Subcutaneous abdominal adipose tissue (tissue), 5 donors: ENCODE data around the gene CDC16.
"Not testable (repeated sequence)": the region's sequence is repeated elsewhere in the genome, so short reads cannot be mapped to it uniquely, and the experiment has no call there.

ENCODE experiments used
- H3K27ac ChIP-seq: one replicate; pipeline ENCODE4 v1.7.0; 2013; ENCODE audit warnings: low read depth, mild to moderate bottlenecking, inconsistent platforms, low read length, moderate library complexity
- H3K27me3 ChIP-seq, 5 donors: one replicate each; pipeline ENCODE4 v1.7.0; 2013; ENCODE audit warnings: low read length in 5 of 5, inconsistent platforms in 1 of 5; ENCODE audit not compliant: control insufficient read depth in 5 of 5, insufficient read depth in 4 of 5
- H3K36me3 ChIP-seq, 5 donors: one replicate each; pipeline ENCODE4 v1.7.0; 2013; ENCODE audit warnings: low read length in 5 of 5; ENCODE audit not compliant: control insufficient read depth in 5 of 5, insufficient read depth in 5 of 5
- H3K4me1 ChIP-seq, 5 donors: one replicate each; pipeline ENCODE4 v1.7.0; 2013; ENCODE audit warnings: low read length in 5 of 5, mild to moderate bottlenecking in 3 of 5, moderate library complexity in 1 of 5; ENCODE audit not compliant: control insufficient read depth in 5 of 5, insufficient read depth in 5 of 5
- H3K4me3 ChIP-seq, 5 donors: one replicate each; pipeline ENCODE4 v1.7.0; 2013; ENCODE audit warnings: low read length in 5 of 5, low read depth in 1 of 5
- H3K9ac ChIP-seq, 5 donors: one replicate each; pipeline ENCODE4 v1.7.0; 2013; ENCODE audit warnings: low read length in 5 of 5, mild to moderate bottlenecking in 4 of 5, moderate library complexity in 3 of 5
- H3K9me3 ChIP-seq, 5 donors: one replicate each; pipeline ENCODE4 v1.7.0; 2013; ENCODE audit warnings: low read length in 5 of 5; ENCODE audit not compliant: control insufficient read depth in 5 of 5
- donor health status: healthy.
- donor health status: healthy.
- donor health status: healthy.
- donor health status: healthy.
- donor health status: healthy.

The CDC16 gene

DNA sequence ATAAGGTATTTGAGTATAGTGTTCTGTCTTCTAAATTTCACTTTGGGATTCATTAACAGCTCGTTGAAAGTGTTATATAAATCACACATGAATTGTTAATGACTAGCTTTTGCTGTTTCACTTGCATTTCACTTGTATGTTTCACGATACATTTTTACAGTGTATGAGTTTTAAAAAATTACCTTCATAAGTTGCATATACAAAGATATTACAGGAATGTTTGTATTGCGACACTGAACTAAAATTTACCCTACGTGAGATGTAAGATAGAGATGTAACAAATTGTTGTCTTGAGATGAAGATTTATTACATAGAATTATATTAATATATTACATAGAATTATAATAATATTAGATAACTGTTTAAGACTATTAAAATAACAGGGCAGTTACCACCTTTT is 1.5 kb downstream of the CDC16 start:
- Histone ChIP-seq H3K4me3 (peak overlapping the region in 4 of 5 donors; percentile 70 to 86 (median 84)), H3K36me3 (peaks cover 18 to 42% (median 39%) of the 10 kb centered on the region in 5 donors), H3K9me3 (no peaks in the 10 kb centered on the region), H3K9ac (peak overlapping the region in 4 of 5 donors; percentile 80 to 92 (median 90)), H3K27ac (peak overlapping the region; percentile 76), H3K27me3 (no peaks in the 10 kb centered on the region), H3K4me1 (peaks cover 0 to 20% (median 16%) of the 10 kb centered on the region in 5 donors)

DNA sequence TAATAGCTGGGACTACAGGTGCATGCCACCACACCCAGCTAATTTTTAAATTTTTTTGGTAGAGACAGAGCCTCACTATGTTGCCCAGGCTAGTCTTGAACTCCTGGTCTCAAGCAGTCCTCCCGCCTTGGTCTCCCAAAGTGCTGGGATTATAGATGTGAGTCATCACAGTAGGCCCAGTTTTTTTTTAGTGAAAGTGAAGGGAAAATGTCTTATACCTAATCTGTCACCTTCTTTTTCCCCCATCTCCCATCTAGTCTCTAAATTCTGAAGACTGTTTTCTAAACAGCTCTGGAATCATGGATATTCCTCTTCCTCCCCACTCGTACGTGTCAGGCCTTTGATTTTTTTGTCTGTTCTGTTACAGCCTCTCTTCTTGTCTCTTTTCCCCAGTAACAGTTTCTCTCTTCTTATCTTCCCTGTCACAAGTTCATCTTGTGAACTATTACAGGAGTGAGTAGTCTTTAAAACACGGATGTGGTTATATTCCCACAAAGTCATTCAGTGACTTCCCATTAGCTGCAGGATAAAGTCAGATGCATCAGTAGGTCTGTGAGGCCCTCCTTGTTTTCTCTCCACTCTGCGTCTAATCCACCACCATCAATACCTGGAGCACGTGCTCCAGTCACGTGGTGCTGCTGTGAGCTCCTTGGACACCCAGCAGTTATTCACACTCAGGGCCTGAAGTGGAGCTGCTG is 2.9 kb downstream of the CDC16 start:
- no peak overlapping the region for H3K4me3 ChIP-seq
- H3K4me1 ChIP-seq, result peaks cover 0 to 20% (median 16%) of the 10 kb centered on the region in 5 donors
- no peak overlapping the region for H3K9ac ChIP-seq
- H3K36me3 ChIP-seq, result peaks cover 29 to 56% (median 52%) of the 10 kb centered on the region in 5 donors
- H3K9me3 ChIP-seq, result no peaks in the 10 kb centered on the region
- H3K27me3 ChIP-seq, result no peaks in the 10 kb centered on the region
- no peak overlapping the region for H3K27ac ChIP-seq

DNA sequence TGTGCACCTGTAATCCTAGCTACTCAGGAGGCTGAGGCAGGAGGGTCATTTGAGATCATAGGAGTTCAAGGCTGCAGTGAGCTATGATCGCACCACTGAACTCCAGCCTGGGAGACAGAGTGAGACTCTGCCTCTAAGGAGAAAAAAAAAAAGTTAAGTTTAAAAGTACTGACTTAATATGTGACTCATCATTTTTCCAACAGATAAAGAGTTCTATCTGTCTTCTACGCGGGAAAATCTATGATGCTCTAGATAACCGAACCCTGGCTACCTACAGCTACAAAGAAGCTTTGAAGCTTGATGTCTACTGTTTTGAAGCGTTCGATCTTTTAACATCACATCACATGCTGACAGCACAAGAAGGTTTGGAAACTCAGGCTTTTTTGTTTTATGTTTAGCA is 7.2 kb downstream of the CDC16 start:
- H3K9ac ChIP-seq, result no peak overlapping the region
- no peaks in the 10 kb centered on the region for H3K27me3 ChIP-seq
- H3K4me1 ChIP-seq, result no peaks in the 10 kb centered on the region
- peaks cover 59 to 99% (median 91%) of the 10 kb centered on the region in 5 donors for H3K36me3 ChIP-seq
- H3K9me3 ChIP-seq, result no peaks in the 10 kb centered on the region
- no peak overlapping the region for H3K4me3 ChIP-seq
- no peak overlapping the region for H3K27ac ChIP-seq

DNA sequence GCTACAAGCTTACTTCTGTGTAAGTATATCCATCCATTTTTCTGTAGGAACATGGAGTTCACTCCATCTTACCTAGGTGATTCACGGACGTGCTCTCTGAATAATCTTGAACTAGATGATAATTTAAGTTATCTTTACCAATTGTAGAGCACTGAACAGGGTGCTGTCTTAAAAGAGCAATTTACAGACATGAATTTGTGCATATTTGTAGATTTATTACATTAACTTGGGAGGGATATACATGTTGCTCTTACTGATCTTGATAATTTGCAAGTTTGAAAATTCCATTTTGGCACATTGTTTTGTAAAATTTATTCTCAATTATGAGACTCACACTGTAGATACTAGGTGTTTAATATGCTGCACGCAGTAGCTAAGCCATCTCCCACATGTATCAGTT is 9.3 kb downstream of the CDC16 start:
- H3K9ac ChIP-seq, result no peak overlapping the region
- no peak overlapping the region for H3K4me3 ChIP-seq
- no peak overlapping the region for H3K27ac ChIP-seq
- peaks cover 55 to 97% (median 82%) of the 10 kb centered on the region in 5 donors for H3K36me3 ChIP-seq
- H3K4me1 ChIP-seq, result no peaks in the 10 kb centered on the region
- no peaks in the 10 kb centered on the region for H3K27me3 ChIP-seq
- H3K9me3 ChIP-seq, result no peaks in the 10 kb centered on the region

DNA sequence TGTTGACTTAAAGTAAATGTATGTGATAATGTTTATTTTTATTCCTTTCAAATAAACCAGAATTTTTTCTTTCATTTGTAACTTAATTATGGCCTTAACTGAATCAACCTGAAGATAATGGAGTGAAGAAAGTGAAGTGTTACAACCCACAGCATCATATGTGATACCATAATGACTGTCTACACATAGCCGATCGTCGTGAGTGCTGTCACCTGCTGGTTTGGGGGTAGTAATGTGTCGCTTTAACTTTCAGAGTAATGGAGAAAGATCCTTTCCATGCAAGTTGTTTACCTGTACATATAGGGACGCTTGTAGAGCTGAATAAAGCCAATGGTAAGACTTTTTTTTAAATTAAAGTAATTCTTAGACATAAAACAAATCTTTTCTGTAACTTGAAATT is 9.9 kb downstream of the CDC16 start:
- no peak overlapping the region for H3K4me3 ChIP-seq
- no peak overlapping the region for H3K9ac ChIP-seq
- no peaks in the 10 kb centered on the region for H3K4me1 ChIP-seq
- no peaks in the 10 kb centered on the region for H3K9me3 ChIP-seq
- no peak overlapping the region for H3K27ac ChIP-seq
- H3K36me3 ChIP-seq, result peaks cover 52 to 97% (median 82%) of the 10 kb centered on the region in 5 donors
- H3K27me3 ChIP-seq, result no peaks in the 10 kb centered on the region

DNA sequence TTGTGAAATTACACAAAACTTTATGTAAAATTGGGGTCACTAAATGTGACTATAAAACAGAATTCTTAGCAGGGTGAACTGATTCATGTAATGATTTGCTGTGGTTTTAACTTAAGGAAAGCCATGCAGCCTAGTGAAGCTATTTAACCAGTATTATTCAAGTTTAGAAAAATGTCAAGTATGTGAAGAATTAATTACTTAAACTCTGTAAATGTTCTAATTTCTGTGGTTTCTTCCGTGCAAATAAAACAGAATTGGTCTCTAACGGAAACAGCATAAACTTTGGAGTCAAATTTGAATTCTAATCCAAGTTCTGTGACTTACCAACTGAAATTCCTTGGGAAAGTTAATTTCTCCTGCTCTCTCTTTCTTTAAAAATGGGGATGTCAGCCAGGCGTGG is 13.3 kb downstream of the CDC16 start:
- H3K4me3 ChIP-seq, result no peak overlapping the region
- no peaks in the 10 kb centered on the region for H3K4me1 ChIP-seq
- no peak overlapping the region for H3K9ac ChIP-seq
- no peak overlapping the region for H3K27ac ChIP-seq
- H3K27me3 ChIP-seq, result no peaks in the 10 kb centered on the region
- no peaks in the 10 kb centered on the region for H3K9me3 ChIP-seq
- peaks cover 59 to 96% (median 80%) of the 10 kb centered on the region in 5 donors for H3K36me3 ChIP-seq

DNA sequence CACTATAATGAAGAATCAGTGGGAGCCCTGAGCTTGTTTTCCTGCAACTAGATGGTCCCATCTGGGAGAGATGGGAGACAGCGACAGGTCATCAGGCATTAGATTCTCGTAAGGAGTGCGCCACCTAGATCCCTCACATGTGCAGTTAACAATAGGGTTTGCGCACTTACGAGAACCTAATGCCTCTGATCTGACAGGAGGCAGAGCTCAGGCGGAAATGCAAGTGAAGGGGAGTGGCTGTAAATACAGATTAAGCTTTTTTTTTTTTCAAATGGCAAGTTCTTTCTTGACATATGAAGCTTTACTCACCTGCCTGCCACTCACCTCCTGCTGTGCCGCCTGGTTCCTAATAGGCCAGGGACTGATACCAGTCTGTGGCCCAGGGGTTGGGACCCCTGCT is 14.4 kb downstream of the CDC16 start:
- Histone ChIP-seq H3K9me3 (no peaks in the 10 kb centered on the region), H3K36me3 (peaks cover 57 to 93% (median 70%) of the 10 kb centered on the region in 5 donors), H3K27ac (no peak overlapping the region)

DNA sequence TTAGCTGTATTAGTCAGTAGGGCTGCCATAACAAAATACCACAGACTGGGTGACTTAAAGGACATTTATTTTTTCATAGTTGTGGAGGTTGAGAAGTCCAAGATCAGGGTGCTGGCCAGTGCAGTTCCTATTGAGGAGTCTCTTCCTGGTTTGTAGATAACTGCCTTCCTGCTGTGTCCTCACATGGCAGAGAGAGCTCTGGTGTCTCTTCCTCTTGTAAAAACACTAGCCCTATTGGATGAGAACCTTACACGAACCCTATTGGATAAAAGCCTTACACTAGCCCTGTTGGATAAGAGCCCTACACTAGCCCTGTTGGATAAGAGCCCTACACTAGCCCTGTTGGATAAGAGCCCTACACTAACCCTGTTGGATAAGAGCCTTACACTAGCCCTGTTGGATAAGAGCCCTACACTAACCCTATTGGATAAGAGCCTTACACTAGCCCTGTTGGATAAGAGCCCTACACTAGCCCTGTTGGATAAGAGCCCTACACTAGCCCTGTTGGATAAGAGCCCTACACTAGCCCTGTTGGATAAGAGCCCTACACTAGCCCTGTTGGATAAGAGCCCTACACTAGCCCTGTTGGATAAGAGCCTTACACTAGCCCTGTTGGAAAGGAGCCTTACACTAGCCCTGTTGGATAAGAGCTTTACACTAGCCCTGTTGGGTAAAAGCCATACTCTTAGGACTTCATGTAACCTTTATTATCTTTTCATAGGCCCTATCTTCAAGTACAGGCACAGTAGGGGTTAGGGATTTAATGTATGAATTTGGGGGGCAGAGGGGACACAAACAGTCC is 17.1 kb downstream of the CDC16 start:
- H3K4me1 ChIP-seq, H3K9ac ChIP-seq, H3K4me3 ChIP-seq, H3K27me3 ChIP-seq, H3K9me3 ChIP-seq, H3K27ac ChIP-seq: not testable (repeated sequence)
- H3K36me3 ChIP-seq, result peaks cover 53 to 92% (median 69%) of the 10 kb centered on the region in 5 donors

More for the DNA sequence above, 14.4 kb downstream of the CDC16 start:
- H3K4me1 ChIP-seq, result no peaks in the 10 kb centered on the region
- no peaks in the 10 kb centered on the region for H3K27me3 ChIP-seq
- H3K9ac ChIP-seq, result no peak overlapping the region
- H3K4me3 ChIP-seq, result no peak overlapping the region

DNA sequence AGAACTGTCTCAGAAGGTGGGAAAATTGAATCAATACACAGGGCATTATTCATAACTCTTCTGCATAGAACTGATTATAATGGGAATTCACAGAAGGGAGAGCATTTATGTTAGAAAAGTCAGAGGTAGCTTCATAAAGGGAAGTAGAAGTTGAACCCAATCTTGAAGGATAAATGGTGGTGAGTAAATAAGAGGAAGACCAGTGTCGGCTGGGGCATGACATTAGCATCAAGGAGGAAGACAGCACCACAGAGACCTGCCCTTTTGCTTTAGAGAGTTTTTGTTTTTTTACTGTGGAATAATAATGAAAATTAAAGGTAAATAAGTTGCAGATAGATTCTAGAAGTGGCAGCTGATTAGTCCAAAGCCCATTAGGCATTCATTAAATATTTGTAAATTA is 21.9 kb downstream of the CDC16 start:
- Histone ChIP-seq H3K4me3 (no peak overlapping the region), H3K9ac (no peak overlapping the region), H3K4me1 (no peaks in the 10 kb centered on the region), H3K9me3 (no peaks in the 10 kb centered on the region), H3K27me3 (no peaks in the 10 kb centered on the region), H3K36me3 (peaks cover 64 to 91% (median 70%) of the 10 kb centered on the region in 5 donors), H3K27ac (no peak overlapping the region)

DNA sequence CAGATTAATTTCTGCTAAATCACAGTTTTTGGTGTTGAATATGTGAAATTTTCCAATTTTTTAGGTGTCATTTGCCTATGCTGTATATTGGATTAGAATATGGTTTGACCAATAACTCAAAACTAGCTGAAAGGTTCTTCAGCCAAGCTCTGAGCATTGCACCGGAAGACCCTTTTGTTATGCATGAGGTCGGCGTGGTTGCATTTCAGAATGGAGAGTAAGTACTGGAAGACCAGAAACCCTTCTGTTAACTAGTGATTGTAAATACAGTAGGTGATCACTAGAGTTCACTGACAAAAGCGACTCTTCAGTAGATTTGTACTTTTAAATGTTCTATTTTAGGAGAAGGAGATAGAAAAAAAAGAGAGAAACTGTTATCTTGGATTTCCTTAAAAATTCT is 22.3 kb downstream of the CDC16 start:
- H3K36me3 ChIP-seq, result peaks cover 62 to 90% (median 70%) of the 10 kb centered on the region in 5 donors
- no peak overlapping the region for H3K27ac ChIP-seq
- H3K4me3 ChIP-seq, result no peak overlapping the region
- H3K9ac ChIP-seq, result no peak overlapping the region
- no peaks in the 10 kb centered on the region for H3K4me1 ChIP-seq
- H3K9me3 ChIP-seq, result no peaks in the 10 kb centered on the region
- no peaks in the 10 kb centered on the region for H3K27me3 ChIP-seq
